Fibroblast of villous mesenchyme (primary cell): ENCODE results near the gene COL11A1. TPM values are rescaled to one million over a fixed set of nuclear protein-coding genes. Genes with fewer than 3 reads are reported as not detected.
"Not testable (repeated sequence)": the region's sequence is repeated elsewhere in the genome, so short reads cannot be mapped to it uniquely, and the experiment has no call there.

Experiments used
- DNase-seq: peaks from one replicate; pipeline ENCODE4 v3.0.0-alpha.2; 2010; ENCODE audit warnings: low read depth
- H3K4me3 ChIP-seq: 2 replicates; pipeline ENCODE4 v1.5.1; 2011; ENCODE audit warnings: low read depth, mild to moderate bottlenecking, low read length
- total RNA-seq: library from RNA; depleted of rRNA; stranded (reverse); fragments of >200 nt; gene quantifications from 2 replicates; pipeline ENCODE4 v1.2.3, GENCODE V29; 2012
- TF ChIP-seq, protein P1 (sequence below): IDR thresholded peaks from 2 replicates; pipeline ENCODE4 v1.5.1; 2012; ENCODE audit warnings: low read depth, mild to moderate bottlenecking, low read length; ENCODE audit not compliant: insufficient read depth

COL11A1 gene
- total RNA-seq, 1 donor, result 18.6 TPM

DNA sequence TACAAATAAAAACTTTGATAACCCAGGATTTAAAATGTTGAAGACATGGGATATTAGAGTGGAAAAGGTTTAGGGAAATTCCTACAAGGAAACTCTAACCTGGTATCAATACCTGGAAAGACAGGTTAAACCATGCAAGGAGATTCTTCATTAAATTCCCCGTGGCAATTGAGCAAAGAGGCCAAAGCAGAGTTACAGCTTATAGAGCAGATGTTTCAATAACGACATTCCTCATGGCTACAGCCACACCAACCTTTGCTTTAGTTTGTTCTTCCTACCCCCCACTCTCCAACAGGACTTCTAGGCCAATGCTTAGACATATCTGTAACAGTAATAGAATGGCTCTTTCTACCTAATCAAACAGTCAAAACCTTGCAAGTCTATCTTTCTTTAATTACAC lies 271.3 kb downstream of the COL11A1 start:
- DNase-seq, result no peak
- no peak overlapping the region for H3K4me3 ChIP-seq
- TF ChIP-seq, protein P1, sequence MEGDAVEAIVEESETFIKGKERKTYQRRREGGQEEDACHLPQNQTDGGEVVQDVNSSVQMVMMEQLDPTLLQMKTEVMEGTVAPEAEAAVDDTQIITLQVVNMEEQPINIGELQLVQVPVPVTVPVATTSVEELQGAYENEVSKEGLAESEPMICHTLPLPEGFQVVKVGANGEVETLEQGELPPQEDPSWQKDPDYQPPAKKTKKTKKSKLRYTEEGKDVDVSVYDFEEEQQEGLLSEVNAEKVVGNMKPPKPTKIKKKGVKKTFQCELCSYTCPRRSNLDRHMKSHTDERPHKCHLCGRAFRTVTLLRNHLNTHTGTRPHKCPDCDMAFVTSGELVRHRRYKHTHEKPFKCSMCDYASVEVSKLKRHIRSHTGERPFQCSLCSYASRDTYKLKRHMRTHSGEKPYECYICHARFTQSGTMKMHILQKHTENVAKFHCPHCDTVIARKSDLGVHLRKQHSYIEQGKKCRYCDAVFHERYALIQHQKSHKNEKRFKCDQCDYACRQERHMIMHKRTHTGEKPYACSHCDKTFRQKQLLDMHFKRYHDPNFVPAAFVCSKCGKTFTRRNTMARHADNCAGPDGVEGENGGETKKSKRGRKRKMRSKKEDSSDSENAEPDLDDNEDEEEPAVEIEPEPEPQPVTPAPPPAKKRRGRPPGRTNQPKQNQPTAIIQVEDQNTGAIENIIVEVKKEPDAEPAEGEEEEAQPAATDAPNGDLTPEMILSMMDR, result no peak

DNA sequence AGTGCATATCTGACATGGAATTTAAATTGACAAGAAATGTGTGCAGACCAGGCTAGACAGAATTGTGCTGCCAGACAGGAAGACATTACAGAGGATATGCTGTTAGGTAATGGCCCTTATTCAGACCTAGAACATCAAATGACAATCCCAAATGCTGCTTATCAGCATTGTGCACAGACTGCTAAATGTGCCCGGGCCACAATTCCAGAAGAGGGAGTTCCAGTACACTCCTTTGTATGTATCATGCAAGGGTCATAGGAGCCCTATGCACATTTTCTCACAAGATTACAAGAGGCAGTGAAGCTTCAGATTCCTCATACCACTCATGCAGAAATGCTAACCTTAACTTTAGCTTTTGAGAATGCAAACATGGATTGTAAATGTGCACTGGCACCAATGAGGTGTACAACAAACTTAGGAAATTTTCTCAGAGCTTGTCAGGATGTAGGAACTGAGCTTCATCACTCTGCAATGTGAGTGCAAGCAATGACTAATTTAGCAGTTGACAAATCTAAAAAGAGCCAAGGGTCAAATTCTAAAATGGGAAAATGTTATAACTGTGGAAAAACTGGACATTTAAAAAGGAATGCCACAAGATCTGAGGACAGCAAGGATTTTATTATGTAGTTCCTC lies 273.5 kb downstream of the COL11A1 start:
- TF ChIP-seq, protein P1, result no peak
- H3K4me3 ChIP-seq, result no peak overlapping the region
- peak; percentile 7 for DNase-seq

DNA sequence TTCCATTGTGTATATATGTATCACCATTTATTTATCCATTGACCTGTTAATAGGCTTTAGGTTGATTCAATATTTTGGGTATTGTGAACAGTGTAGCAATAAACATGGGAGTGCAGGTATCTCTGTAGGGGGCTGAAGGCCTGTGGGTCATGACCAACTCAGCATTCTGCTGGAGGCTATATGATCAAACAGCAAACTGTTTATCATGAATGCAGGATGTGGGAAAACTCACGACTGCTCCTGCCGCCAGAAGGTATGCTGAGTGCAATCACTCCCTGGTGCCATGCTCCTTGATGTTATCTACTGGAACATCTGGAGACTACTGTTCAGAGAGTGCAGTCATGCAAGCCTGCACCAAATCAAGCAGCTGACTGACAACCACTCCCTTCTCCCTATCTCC lies 275.2 kb downstream of the COL11A1 start:
- DNase-seq, result no peak
- TF ChIP-seq, protein P1, result no peak
- no peak overlapping the region for H3K4me3 ChIP-seq

DNA sequence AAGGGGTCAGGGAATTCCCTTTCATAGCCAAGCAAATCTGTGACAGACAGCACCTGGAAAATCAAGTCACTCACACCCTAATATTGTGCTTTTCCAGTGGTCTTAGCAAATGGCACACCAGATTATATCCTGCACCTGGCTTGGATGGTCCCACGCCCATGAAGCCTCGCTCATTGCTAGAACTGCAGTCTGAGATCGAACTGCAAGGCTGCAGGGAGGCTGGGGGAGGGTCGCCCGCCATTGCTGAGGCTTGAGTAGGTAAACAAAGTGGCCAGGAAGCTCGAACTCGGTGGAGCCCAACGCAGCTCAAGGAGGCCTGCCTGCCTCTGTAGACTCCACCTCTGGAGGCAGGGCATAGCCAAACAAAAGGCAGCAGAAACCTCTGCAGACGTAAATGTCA lies 281.6 kb downstream of the COL11A1 start:
- DNase-seq, H3K4me3 ChIP-seq: not testable (repeated sequence)
